T follicular helper cell (primary cell): Measurements from ENCODE around the gene TMEM62.
"Not testable (repeated sequence)": the region's sequence is repeated elsewhere in the genome, so short reads cannot be mapped to it uniquely, and the experiment has no call there.

Source experiments
- DNase-seq: peaks from one replicate; pipeline ENCODE4 v3.0.0-alpha.2; 2020; ENCODE audit warnings: low read depth

TMEM62 gene

GRCh38 chr15:43177147-43177546, 43.8 kb downstream of the TMEM62 start:
- DNase-seq: not testable (repeated sequence)

DNA sequence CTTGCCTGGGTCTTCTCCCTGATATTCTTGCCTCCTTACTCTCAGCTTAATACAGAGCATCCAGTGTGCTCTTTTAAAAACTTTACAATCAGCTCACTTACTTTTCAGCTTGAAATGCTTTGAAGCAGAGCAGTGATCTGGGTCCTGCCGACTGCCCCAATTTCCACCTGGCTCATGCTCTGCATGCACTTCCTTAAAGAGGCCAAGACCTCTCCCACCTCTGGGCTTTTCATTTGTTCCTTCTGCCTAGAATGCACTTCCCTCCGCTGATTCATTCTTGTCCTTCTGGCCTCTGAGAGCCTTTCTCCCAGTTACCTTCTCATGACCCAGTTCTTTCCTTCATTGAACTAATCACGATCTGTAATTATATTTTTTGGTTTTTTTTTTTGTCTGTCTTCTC, 49.9 kb downstream of the TMEM62 start:
- DNase-seq: no peak

GRCh38 chr15:43184407-43185124, 51.2 kb downstream of the TMEM62 start:
- no peak for DNase-seq

- peak; percentile 61 for DNase-seq
These were observed 52.0 kb downstream of the TMEM62 start, which contains the start of gene CCNDBP1 for GRCh38 chr15:43185157-43186002. Gene CCNDBP1, plus strand, starts transcription at chr15:43185403. Its CDS starts 96 bp downstream, at chr15:43185499.

- DNase-seq: no peak
These were observed 52.6 kb downstream of the TMEM62 start for GRCh38 chr15:43186003-43186353.

- no peak for DNase-seq
These were observed 54.3 kb downstream of the TMEM62 start for GRCh38 chr15:43187544-43188155.

DNA sequence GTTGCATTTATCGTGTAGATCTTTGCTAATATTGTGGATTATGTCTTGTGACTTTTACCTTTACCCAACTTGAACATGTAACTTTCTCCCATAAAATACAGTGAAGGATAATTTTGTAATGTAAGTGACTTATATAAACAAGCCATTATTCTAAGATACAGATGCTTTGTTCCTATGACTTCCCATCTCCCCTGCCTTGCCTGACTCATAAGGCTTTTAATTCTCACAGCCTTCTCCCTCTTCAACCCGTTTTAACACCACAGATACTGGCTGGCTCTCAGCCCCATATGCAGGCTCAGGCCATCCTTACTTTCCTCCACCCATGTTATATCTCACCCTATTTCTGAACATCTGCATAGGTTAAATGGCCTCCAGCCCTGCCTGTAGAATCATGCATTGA, 55.9 kb downstream of the TMEM62 start:
- DNase-seq: no peak

DNA sequence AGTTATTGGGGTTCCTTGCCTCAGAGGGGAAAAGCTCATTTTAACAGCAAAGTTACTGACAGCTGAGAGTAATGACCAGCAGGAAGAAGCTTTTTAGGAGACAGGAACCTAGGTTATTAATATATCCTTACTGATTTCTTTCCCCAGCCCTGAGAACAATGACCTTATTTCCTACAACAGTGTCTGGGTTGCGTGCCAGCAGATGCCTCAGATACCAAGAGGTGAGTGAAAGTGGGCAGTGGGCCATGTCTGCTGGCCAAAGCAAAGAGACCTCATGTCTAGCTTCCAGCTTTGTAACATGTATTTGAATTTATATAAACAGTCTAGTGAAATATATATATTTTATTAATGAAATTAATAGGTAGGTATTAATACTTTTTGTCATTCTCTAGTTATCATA, 56.8 kb downstream of the TMEM62 start:
- DNase-seq: no peak

- DNase-seq: no peak
These were observed 60.3 kb downstream of the TMEM62 start for GRCh38 chr15:43193710-43194109.

DNA sequence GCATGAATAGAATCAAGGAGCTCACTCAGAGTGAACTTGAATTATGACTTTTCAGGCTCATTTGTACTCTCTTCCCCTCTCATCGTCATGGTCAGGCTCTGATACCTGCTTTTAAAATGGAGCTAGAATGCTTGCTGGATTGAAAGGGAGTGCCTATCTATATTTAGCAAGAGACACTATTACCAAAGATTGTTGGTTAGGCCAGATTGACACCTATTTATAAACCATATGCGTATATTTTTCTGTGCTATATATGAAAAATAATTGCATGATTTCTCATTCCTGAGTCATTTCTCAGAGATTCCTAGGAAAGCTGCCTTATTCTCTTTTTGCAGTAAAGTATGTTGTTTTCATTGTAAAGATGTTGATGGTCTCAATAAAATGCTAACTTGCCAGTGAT, 61.4 kb downstream of the TMEM62 start:
- DNase-seq: no peak

DNA sequence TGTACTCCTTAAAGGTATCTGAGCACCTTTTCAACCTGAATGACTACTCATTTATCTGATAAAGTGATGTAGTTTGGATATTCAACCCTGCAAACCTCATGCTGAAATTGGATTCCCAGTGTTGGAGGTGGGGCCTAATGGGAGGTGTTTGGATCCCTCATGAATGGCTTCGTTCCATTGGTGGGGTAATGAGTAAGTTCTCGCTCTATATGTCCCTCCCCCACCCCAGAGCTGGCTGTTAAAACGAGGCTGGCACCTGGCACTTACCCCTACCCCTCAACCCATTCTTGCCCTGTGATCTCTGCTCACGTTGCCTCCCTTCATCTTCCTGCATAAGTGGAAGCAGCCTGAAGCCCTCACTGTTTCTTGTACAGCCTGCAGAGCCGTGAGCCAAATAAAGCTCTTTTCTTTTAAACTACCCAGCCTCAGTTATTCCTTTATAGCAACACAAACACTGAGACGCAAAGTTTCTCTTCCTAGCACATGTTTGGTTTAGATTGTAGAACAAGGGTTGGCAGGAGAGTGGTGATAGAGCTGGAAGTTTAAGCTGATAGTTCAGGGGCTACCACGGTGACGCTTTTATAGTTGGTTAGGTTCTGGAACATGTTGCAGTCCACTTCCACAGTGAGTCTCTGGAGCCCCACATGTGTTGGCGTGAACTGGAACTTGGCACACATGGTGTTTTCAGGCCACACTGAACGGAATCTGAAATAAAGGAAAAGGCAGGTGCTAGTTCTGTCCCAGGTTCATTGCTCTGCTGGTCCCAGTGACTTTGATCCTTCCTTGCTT, 63.6 kb downstream of the TMEM62 start:
- no peak for DNase-seq

DNA sequence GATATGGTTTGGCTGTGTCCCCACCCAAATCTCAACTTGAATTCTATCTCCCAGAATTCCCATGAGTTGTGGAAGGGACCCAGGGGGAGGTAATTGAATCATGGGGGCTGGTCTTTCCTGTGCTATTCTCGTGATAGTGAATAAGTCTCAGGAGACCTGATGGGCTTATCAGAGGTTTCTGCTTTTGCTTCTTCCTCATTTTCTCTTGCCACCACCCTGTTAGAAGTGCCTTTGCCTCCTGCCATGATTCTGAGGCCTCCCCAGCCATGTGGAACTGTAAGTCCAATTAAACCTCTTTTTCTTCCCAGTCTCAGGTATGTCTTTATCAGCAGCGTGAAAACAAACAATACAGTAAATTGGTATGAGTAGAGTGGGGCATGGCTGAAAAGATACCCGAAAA, 64.4 kb downstream of the TMEM62 start:
- DNase-seq: not testable (repeated sequence)

GRCh38 chr15:43198556-43198955, 65.2 kb downstream of the TMEM62 start:
- not testable (repeated sequence) for DNase-seq

GRCh38 chr15:43198992-43199391, 65.6 kb downstream of the TMEM62 start:
- no peak for DNase-seq

DNA sequence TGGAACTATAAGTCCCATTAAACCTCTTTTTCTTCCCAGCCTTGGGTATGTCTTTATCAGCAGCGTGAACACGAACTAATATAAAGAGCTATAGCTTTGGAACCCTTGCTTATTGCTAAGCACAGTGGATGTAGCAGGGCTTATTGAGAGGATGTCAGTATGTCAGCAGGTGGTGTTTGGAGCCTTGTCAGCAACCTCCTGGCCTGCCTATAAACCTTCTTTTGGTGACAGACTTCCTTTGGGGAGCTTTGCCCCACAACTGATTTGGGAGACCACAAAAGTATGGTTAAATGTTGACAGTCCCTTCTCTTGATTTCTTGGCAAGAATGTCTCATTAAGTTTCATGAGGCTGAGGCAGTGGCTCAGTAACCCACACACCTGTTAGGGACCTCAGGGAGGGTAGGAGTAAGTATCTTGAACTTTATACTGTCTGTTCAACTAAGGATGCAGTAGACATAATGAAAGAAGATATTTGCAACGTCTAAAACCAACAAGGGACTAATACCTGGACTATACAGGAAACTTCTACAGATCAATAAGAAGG, 66.6 kb downstream of the TMEM62 start:
- no peak for DNase-seq

GRCh38 chr15:43204016-43204901, 70.9 kb downstream of the TMEM62 start:
- DNase-seq: peak; percentile 17

DNA sequence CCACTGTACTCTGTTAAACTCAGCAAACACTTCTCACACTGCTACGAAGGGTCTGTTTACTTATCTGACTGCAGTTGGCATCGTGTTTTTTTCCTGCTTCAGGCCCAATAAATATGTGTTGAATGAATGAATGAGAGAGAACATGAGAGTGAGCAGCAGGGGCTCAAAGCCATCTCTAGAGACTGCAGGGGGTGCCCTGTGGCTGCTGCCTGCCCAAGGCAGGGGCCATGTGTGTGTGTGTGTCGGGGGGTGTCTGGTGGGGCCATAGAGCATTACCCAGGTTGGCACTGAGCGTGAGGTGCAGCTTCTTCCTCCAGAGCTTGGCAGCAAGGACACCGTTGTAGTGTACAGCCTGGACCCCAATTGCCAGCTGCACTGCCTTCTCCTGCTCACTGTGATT, 72.7 kb downstream of the TMEM62 start:
- no peak for DNase-seq

GRCh38 chr15:43207024-43207423, 73.6 kb downstream of the TMEM62 start:
- DNase-seq: no peak

- no peak for DNase-seq
These were observed 74.9 kb downstream of the TMEM62 start for GRCh38 chr15:43208052-43209002.
